ENCODE data around the gene BICC1. TPM values are rescaled to one million over a fixed set of nuclear protein-coding genes. Genes with fewer than 3 reads are reported as not detected.

The BICC1 gene
- total RNA-seq, 1 experiment from 2014 or later: 0.67 TPM

DNA sequence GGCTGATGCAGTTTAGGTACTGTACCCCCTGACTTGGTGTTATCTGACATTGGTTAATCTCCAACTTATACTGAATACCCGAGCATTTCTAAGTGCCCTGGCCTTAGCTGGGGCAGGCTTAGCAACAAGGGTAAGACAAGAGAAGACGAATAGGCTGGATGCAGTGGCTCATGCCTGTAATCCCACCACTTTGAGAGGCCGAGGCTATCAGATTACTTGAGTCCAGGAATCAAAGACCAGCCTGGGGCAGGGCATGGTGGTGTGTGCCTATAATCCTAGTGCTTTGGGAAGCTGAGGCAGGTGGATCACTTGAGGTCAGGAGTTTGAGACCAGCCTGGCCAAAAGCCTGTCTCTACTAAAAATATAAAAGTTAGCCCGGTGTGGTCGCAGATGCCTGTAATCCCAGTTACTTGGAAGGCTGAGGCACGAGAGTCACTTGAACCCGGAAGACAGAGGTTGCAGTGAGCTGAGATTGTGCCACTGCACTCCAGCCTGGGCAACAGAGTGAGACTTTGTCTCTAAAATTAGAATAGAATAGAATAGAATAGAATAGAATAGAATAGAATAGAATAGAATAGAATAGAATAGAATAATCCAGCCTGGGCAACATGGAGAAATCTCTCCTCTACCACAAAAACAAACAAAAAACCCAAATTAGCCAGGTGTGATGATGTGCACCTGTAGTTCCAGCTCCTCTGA is 108.9 kb downstream of the BICC1 start:
- BruUV-seq (replicated peaks): no TSS peak
- CTCF ChIA-PET: no interaction called here
- Histone ChIP-seq H3K4me3 (ENCODE audit: low read depth in 2 of 2, low read length in 2 of 2) (no peak overlapping the region), H3K4me1 (ENCODE audit: control insufficient read depth, insufficient read depth, low read length) (no peaks in the 10 kb centered on the region), H3K9me3 (ENCODE audit: control insufficient read depth, insufficient read depth, low read depth, low read length) (no peaks in the 10 kb centered on the region), H3K27me3 (ENCODE audit: control insufficient read depth, insufficient read depth, low read length) (no peaks in the 10 kb centered on the region), H3K36me3 (ENCODE audit: control insufficient read depth, insufficient read depth, low read length) (no peaks in the 10 kb centered on the region), H3K27ac (ENCODE audit: low read length) (no peak overlapping the region)
- intact Hi-C loops (cut with micrococcal nuclease; ENCODE audit: unreplicated experiment): no loop called here
- POLR2A ChIA-PET: no interaction called here
- no peak for ATAC-seq
- no peak for DNase-seq (ENCODE audit: low read depth, low spot score)
- no peak for TF ChIP-seq TCF7L2 (IDR thresholded peaks at IDR 0.05; ENCODE audit: low read depth, low read length)
- TF ChIP-seq CTCF (IDR thresholded peaks at IDR 0.05): no peak
- no peak for TF ChIP-seq POLR2AphosphoS5 (IDR thresholded peaks at IDR 0.05; ENCODE audit: low read depth, low read length)
- TF ChIP-seq, protein P1, sequence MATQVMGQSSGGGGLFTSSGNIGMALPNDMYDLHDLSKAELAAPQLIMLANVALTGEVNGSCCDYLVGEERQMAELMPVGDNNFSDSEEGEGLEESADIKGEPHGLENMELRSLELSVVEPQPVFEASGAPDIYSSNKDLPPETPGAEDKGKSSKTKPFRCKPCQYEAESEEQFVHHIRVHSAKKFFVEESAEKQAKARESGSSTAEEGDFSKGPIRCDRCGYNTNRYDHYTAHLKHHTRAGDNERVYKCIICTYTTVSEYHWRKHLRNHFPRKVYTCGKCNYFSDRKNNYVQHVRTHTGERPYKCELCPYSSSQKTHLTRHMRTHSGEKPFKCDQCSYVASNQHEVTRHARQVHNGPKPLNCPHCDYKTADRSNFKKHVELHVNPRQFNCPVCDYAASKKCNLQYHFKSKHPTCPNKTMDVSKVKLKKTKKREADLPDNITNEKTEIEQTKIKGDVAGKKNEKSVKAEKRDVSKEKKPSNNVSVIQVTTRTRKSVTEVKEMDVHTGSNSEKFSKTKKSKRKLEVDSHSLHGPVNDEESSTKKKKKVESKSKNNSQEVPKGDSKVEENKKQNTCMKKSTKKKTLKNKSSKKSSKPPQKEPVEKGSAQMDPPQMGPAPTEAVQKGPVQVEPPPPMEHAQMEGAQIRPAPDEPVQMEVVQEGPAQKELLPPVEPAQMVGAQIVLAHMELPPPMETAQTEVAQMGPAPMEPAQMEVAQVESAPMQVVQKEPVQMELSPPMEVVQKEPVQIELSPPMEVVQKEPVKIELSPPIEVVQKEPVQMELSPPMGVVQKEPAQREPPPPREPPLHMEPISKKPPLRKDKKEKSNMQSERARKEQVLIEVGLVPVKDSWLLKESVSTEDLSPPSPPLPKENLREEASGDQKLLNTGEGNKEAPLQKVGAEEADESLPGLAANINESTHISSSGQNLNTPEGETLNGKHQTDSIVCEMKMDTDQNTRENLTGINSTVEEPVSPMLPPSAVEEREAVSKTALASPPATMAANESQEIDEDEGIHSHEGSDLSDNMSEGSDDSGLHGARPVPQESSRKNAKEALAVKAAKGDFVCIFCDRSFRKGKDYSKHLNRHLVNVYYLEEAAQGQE (IDR thresholded peaks at IDR 0.05; ENCODE audit: insufficient read depth in 1 of 2, low read depth in 2 of 2, low read length in 1 of 2): no peak
- TF ChIP-seq SIN3A (IDR thresholded peaks at IDR 0.05; ENCODE audit: borderline replicate concordance, insufficient read depth, low read depth, low read length): no peak
- in situ Hi-C loops (cut with HindIII; ENCODE audit: low pct_unique_long_range_greater_than_20kb, low sequenced_read_pairs): no loop called here

- DNase-seq (ENCODE audit: low read depth, low spot score) (no peak), ATAC-seq (no peak)
- in situ Hi-C loops (cut with HindIII; ENCODE audit: low pct_unique_long_range_greater_than_20kb, low sequenced_read_pairs): no loop called here
- Histone ChIP-seq H3K36me3 (ENCODE audit: control insufficient read depth, insufficient read depth, low read length) (no peaks in the 10 kb centered on the region), H3K4me1 (ENCODE audit: control insufficient read depth, insufficient read depth, low read length) (no peaks in the 10 kb centered on the region), H3K27me3 (ENCODE audit: control insufficient read depth, insufficient read depth, low read length) (no peaks in the 10 kb centered on the region), H3K27ac (ENCODE audit: low read length) (no peak overlapping the region), H3K9me3 (ENCODE audit: control insufficient read depth, insufficient read depth, low read depth, low read length) (no peaks in the 10 kb centered on the region), H3K4me3 (ENCODE audit: low read depth in 2 of 2, low read length in 2 of 2) (no peak overlapping the region)
- POLR2A ChIA-PET: no interaction called here
- no peak for TF ChIP-seq TCF7L2 (IDR thresholded peaks at IDR 0.05; ENCODE audit: low read depth, low read length)
- TF ChIP-seq POLR2AphosphoS5 (IDR thresholded peaks at IDR 0.05; ENCODE audit: low read depth, low read length): no peak
- intact Hi-C loops (cut with micrococcal nuclease; ENCODE audit: unreplicated experiment): no loop called here
- CTCF ChIA-PET: no interaction called here
- BruUV-seq (replicated peaks): no TSS peak
Observed at GRCh38 chr10:58622246-58622645, 109.6 kb downstream of the BICC1 start.

- ATAC-seq (no peak), DNase-seq (ENCODE audit: low read depth, low spot score) (no peak)
- no TSS peak for BruUV-seq (replicated peaks)
- ChIA-PET POLR2A (no interaction called here), CTCF (no interaction called here)
- Histone ChIP-seq H3K4me3 (ENCODE audit: low read depth in 2 of 2, low read length in 2 of 2) (no peak overlapping the region), H3K36me3 (ENCODE audit: control insufficient read depth, insufficient read depth, low read length) (no peaks in the 10 kb centered on the region), H3K27me3 (ENCODE audit: control insufficient read depth, insufficient read depth, low read length) (no peaks in the 10 kb centered on the region), H3K4me1 (ENCODE audit: control insufficient read depth, insufficient read depth, low read length) (no peaks in the 10 kb centered on the region), H3K9me3 (ENCODE audit: control insufficient read depth, insufficient read depth, low read depth, low read length) (no peaks in the 10 kb centered on the region), H3K27ac (ENCODE audit: low read length) (no peak overlapping the region)
- in situ Hi-C loops (cut with HindIII; ENCODE audit: low pct_unique_long_range_greater_than_20kb, low sequenced_read_pairs): no loop called here
- TF ChIP-seq CTCF (IDR thresholded peaks at IDR 0.05): no peak
- TF ChIP-seq POLR2AphosphoS5 (IDR thresholded peaks at IDR 0.05; ENCODE audit: low read depth, low read length): no peak
- TF ChIP-seq SIN3A (IDR thresholded peaks at IDR 0.05; ENCODE audit: borderline replicate concordance, insufficient read depth, low read depth, low read length): no peak
- TF ChIP-seq, protein P1 (IDR thresholded peaks at IDR 0.05; ENCODE audit: insufficient read depth in 1 of 2, low read depth in 2 of 2, low read length in 1 of 2): no peak
- TF ChIP-seq TCF7L2 (IDR thresholded peaks at IDR 0.05; ENCODE audit: low read depth, low read length): no peak
- intact Hi-C loops (cut with micrococcal nuclease; ENCODE audit: unreplicated experiment): no loop called here
Observed at GRCh38 chr10:58625070-58625469, 112.4 kb downstream of the BICC1 start.
